Cardiac muscle cell (in vitro differentiated cells and primary cell): Measurements from ENCODE around the gene NOS1. TPM values are rescaled to one million over a fixed set of nuclear protein-coding genes. Genes with fewer than 3 reads are reported as not detected.
"Not testable (repeated sequence)": the region's sequence is repeated elsewhere in the genome, so short reads cannot be mapped to it uniquely, and the experiment has no call there.

Source experiments
- DNase-seq, 2 donors: peaks; one replicate each; pipeline versions ENCODE4 v3.0.0 to v3.0.0-alpha.2; 2010 to 2017; ENCODE audit warnings: low read depth in 1 of 2, low spot score in 1 of 2
- H3K27ac ChIP-seq: fragments of 200-600 bp; sonication (generic); 2 replicates; pipeline ENCODE4 v1.5.1; 2016
- H3K27me3 ChIP-seq: fragments of 200-600 bp; sonication (generic); 2 replicates; pipeline ENCODE4 v1.6.0; 2016; ENCODE audit warnings: control low read depth
- H3K36me3 ChIP-seq: fragments of 200-600 bp; sonication (generic); 2 replicates; pipeline ENCODE4 v1.5.1; 2016; ENCODE audit warnings: control low read depth
- H3K4me1 ChIP-seq: fragments of 200-600 bp; sonication (generic); 2 replicates; pipeline ENCODE4 v1.8.1; 2017; ENCODE audit warnings: low read depth, mild to moderate bottlenecking, mixed run types
- H3K4me3 ChIP-seq: fragments of 200-600 bp; sonication (generic); 2 replicates; pipeline ENCODE4 v1.5.1; 2016; ENCODE audit warnings: mild to moderate bottlenecking
- H3K9me3 ChIP-seq: fragments of 200-600 bp; sonication (generic); 2 replicates; pipeline ENCODE4 v1.5.1; 2017; ENCODE audit warnings: low read depth, mild to moderate bottlenecking, control low read depth
- CTCF ChIP-seq: IDR thresholded peaks from 2 replicates; pipeline ENCODE4 v1.5.1; 2012; ENCODE audit warnings: low read depth, mild to moderate bottlenecking, low read length
- polyA plus RNA-seq: library from polyadenylated mRNA; unstranded; fragments of >200 nt; fragmentation: Nextera tagmentation; extraction: Ambion mirVana; gene quantifications from 2 replicates; pipeline ENCODE4 v1.2.1, GENCODE V29; 2016
- total RNA-seq: library from RNA; depleted of rRNA; stranded (reverse); fragments of >200 nt; gene quantifications from 2 replicates; pipeline ENCODE4 v1.2.3, GENCODE V29; 2016

The NOS1 gene
- total and polyA plus RNA-seq, 2 experiments from 2014 or later: not detected

DNA sequence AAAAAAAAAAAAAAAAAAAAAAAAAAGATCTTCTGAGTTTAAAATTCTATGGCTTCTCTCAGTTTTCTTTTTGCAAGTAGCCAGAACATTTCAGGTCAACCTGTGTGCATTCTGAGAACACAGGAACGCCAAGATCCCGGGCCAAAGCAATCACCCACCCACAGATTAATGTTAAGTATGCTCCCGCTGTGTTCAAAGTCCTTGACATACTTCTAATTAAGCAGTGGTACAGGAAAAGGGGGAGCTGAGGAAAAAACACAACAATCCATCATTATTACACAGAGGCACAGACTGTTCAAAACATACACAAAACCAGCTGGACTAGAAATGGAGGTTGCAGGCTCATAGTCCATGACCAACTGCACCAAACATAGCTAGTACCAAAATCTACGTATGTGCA, 174.0 kb downstream of the NOS1 start:
- no peaks in the 10 kb centered on the region for H3K9me3 ChIP-seq
- peaks cover 36% of the 10 kb centered on the region for H3K36me3 ChIP-seq
- DNase-seq: no peak
- no peak overlapping the region for H3K4me3 ChIP-seq
- H3K4me1 ChIP-seq: peaks cover 4% of the 10 kb centered on the region
- TF ChIP-seq CTCF: no peak
- no peaks in the 10 kb centered on the region for H3K27me3 ChIP-seq
- H3K27ac ChIP-seq: no peak overlapping the region

DNA sequence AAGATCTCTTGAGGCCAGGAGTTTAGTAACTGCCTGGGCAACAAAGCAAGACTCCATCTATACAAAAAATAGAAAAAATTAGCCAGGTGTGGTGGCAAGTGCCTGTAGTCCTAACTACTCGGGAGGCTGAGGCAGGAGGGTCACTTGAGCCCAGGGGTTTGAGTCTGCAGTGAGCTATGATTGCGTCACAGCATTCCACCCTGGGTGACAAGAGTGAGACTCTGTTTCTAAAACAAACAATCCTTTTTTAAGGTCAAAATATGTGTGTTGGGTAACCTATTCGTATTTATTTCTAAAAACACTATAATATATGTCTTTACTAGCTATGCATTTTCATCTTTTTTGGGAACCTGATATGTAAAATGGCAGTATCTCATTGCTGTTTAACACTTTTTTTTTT, 178.6 kb downstream of the NOS1 start:
- Histone ChIP-seq H3K27me3 (no peaks in the 10 kb centered on the region), H3K27ac (no peak overlapping the region), H3K36me3 (peaks cover 54% of the 10 kb centered on the region), H3K4me1 (no peaks in the 10 kb centered on the region), H3K9me3 (no peaks in the 10 kb centered on the region), H3K4me3 (no peak overlapping the region)
- DNase-seq: no peak
- no peak for TF ChIP-seq CTCF

GRCh38 chr12:117181468-117181843, 180.0 kb downstream of the NOS1 start:
- not testable (repeated sequence) for H3K9me3 ChIP-seq, H3K4me3 ChIP-seq, H3K27me3 ChIP-seq, H3K27ac ChIP-seq, DNase-seq, H3K4me1 ChIP-seq
- peaks cover 61% of the 10 kb centered on the region for H3K36me3 ChIP-seq

GRCh38 chr12:117180758-117181467, 180.5 kb downstream of the NOS1 start:
- Histone ChIP-seq H3K36me3 (peaks cover 61% of the 10 kb centered on the region), H3K9me3 (no peaks in the 10 kb centered on the region), H3K27ac (no peak overlapping the region), H3K27me3 (no peaks in the 10 kb centered on the region), H3K4me3 (no peak overlapping the region), H3K4me1 (no peaks in the 10 kb centered on the region)
- DNase-seq: no peak
- no peak for TF ChIP-seq CTCF

DNA sequence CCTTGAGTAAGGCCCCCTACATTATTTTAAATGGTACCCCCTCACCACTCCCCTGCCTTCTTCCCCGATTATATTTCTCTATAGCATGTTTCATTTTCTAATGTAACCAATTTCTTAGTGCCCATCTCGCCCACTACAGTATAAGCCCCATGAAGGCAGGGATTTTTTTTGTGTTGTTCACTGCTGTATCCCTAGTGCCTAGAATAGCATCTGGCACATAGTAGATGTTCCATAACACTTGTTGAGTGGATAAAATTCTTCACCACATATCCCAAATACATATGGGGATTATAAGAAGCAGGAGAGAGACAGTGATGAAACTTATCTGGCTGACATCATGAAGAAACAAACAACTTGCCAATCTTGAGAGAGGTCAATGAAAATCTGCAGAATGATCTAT, 182.7 kb downstream of the NOS1 start:
- H3K4me1 ChIP-seq: no peaks in the 10 kb centered on the region
- peaks cover 62% of the 10 kb centered on the region for H3K36me3 ChIP-seq
- no peak overlapping the region for H3K4me3 ChIP-seq
- H3K27ac ChIP-seq: no peak overlapping the region
- TF ChIP-seq CTCF: no peak
- H3K9me3 ChIP-seq: no peaks in the 10 kb centered on the region
- DNase-seq: no peak
- no peaks in the 10 kb centered on the region for H3K27me3 ChIP-seq

GRCh38 chr12:117178301-117178700, 183.1 kb downstream of the NOS1 start:
- peaks cover 63% of the 10 kb centered on the region for H3K36me3 ChIP-seq
- no peak overlapping the region for H3K4me3 ChIP-seq
- H3K9me3 ChIP-seq: no peaks in the 10 kb centered on the region
- H3K4me1 ChIP-seq: no peaks in the 10 kb centered on the region
- no peak for DNase-seq
- no peak for TF ChIP-seq CTCF
- H3K27me3 ChIP-seq: no peaks in the 10 kb centered on the region
- H3K27ac ChIP-seq: no peak overlapping the region
